Suprapubic skin (tissue), 4 donors: ENCODE results near the gene RAB10. TPM values are rescaled to one million over a fixed set of nuclear protein-coding genes. Genes with fewer than 3 reads are reported as not detected.

Experiments used
- DNase-seq, 2 donors: peaks; one replicate each; pipeline ENCODE4 v3.0.0-alpha.2; 2019; ENCODE audit warnings: low spot score in 2 of 2
- H3K27ac ChIP-seq: fragments of 200-600 bp; sonication (generic); one replicate; pipeline ENCODE4 v1.5.1; 2019
- H3K27me3 ChIP-seq: fragments of 200-600 bp; sonication (generic); one replicate; pipeline ENCODE4 v1.5.1; 2019
- H3K36me3 ChIP-seq: fragments of 200-600 bp; sonication (generic); one replicate; pipeline ENCODE4 v1.5.1; 2019
- H3K4me1 ChIP-seq: fragments of 200-600 bp; sonication (generic); one replicate; pipeline ENCODE4 v1.5.1; 2019
- H3K4me3 ChIP-seq: fragments of 200-600 bp; sonication (generic); one replicate; pipeline ENCODE4 v1.5.1; 2019; ENCODE audit warnings: mild to moderate bottlenecking
- H3K9me3 ChIP-seq: fragments of 200-600 bp; sonication (generic); one replicate; pipeline ENCODE4 v1.5.1; 2019
- CTCF ChIP-seq, 2 donors: fragments of 200-600 bp in 1 of 2; fragments of 450-650 bp in 1 of 2; sonication (generic) in 1 of 2; IDR thresholded peaks; one replicate each; pipeline ENCODE4 v1.5.1; 2016 to 2019; ENCODE audit warnings: antibody characterized with exemption in 2 of 2, mild to moderate bottlenecking in 1 of 2, moderate library complexity in 1 of 2
- EP300 ChIP-seq: sonication (generic); formaldehyde crosslinking; IDR thresholded peaks from one replicate; pipeline ENCODE4 v1.6.1; 2017; ENCODE audit warnings: antibody characterized with exemption
- POLR2A ChIP-seq, 2 donors: fragments of 450-650 bp; IDR thresholded peaks; one replicate each; pipeline ENCODE4 v1.6.1; 2017; ENCODE audit warnings: antibody characterized with exemption in 2 of 2, mild to moderate bottlenecking in 2 of 2, moderate library complexity in 2 of 2
- POLR2AphosphoS5 ChIP-seq, 3 donors: sonication (generic); formaldehyde crosslinking; IDR thresholded peaks; one replicate each; pipeline ENCODE4 v1.6.1; 2017; ENCODE audit warnings: antibody characterized with exemption in 3 of 3
- WGBS: methylation state at CpG from one replicate; pipeline ENCODE4 v1.1.5; 2018; 5-methylcytosine and 5-hydroxymethylcytosine counted together
- total RNA-seq, 4 donors: library from RNA; depleted of rRNA; stranded (reverse); fragments of >200 nt; gene quantifications; one replicate each; pipeline ENCODE4 v1.1.0, GENCODE V29; 2016

RAB10 gene
- total RNA-seq, 4 donors from 2014 or later = 145 to 171 (median 165) TPM

GRCh38 chr2:26067980-26068507 is 34.2 kb downstream of the RAB10 start:
- Histone ChIP-seq H3K27me3 (no peaks in the 10 kb centered on the region), H3K36me3 (peaks cover 3% of the 10 kb centered on the region), H3K27ac (no peak overlapping the region), H3K4me1 (peaks cover 22% of the 10 kb centered on the region), H3K9me3 (no peaks in the 10 kb centered on the region), H3K4me3 (no peak overlapping the region)
- no peak for DNase-seq
- WGBS = 75% methylated on average over 3 of the region's 3 CpGs
- TF ChIP-seq POLR2AphosphoS5 (IDR thresholded peaks at IDR 0.05) (no peak), CTCF (IDR thresholded peaks at IDR 0.05) (no peak), EP300 (no peak), POLR2A (IDR thresholded peaks at IDR 0.05) (no peak)

- Histone ChIP-seq H3K27ac (no peak overlapping the region), H3K4me1 (peaks cover 29% of the 10 kb centered on the region), H3K4me3 (no peak overlapping the region), H3K9me3 (no peaks in the 10 kb centered on the region), H3K27me3 (no peaks in the 10 kb centered on the region), H3K36me3 (peaks cover 3% of the 10 kb centered on the region)
- 7% methylated on average over 4 of the region's 4 CpGs for WGBS
- no peak for DNase-seq
- TF ChIP-seq CTCF (IDR thresholded peaks at IDR 0.05) (no peak), EP300 (no peak), POLR2A (IDR thresholded peaks at IDR 0.05) (no peak), POLR2AphosphoS5 (IDR thresholded peaks at IDR 0.05) (no peak)
Measured at GRCh38 chr2:26068602-26069298, 34.9 kb downstream of the RAB10 start.

- TF ChIP-seq CTCF (IDR thresholded peaks at IDR 0.05) (no peak), EP300 (no peak), POLR2A (IDR thresholded peaks at IDR 0.05) (no peak), POLR2AphosphoS5 (IDR thresholded peaks at IDR 0.05) (no peak)
- Histone ChIP-seq H3K9me3 (no peaks in the 10 kb centered on the region), H3K4me3 (no peak overlapping the region), H3K4me1 (peaks cover 36% of the 10 kb centered on the region), H3K27me3 (no peaks in the 10 kb centered on the region), H3K36me3 (no peaks in the 10 kb centered on the region), H3K27ac (no peak overlapping the region)
- no peak for DNase-seq
Measured at GRCh38 chr2:26070730-26071129, 36.8 kb downstream of the RAB10 start.

GRCh38 chr2:26072925-26073768 is 39.3 kb downstream of the RAB10 start:
- 38% methylated on average over 1 of the region's 1 CpG for WGBS
- Histone ChIP-seq H3K4me3 (no peak overlapping the region), H3K4me1 (peaks cover 28% of the 10 kb centered on the region), H3K36me3 (no peaks in the 10 kb centered on the region), H3K27me3 (no peaks in the 10 kb centered on the region), H3K27ac (no peak overlapping the region), H3K9me3 (no peaks in the 10 kb centered on the region)
- TF ChIP-seq POLR2A (IDR thresholded peaks at IDR 0.05) = no peak
- TF ChIP-seq CTCF (IDR thresholded peaks at IDR 0.05) = no peak
- no peak for DNase-seq

GRCh38 chr2:26073830-26074229 is 39.9 kb downstream of the RAB10 start:
- H3K36me3 ChIP-seq = no peaks in the 10 kb centered on the region
- no peaks in the 10 kb centered on the region for H3K27me3 ChIP-seq
- peaks cover 21% of the 10 kb centered on the region for H3K4me1 ChIP-seq
- DNase-seq = no peak
- no peak overlapping the region for H3K27ac ChIP-seq
- TF ChIP-seq CTCF (IDR thresholded peaks at IDR 0.05) (no peak), POLR2AphosphoS5 (IDR thresholded peaks at IDR 0.05) (no peak), POLR2A (IDR thresholded peaks at IDR 0.05) (no peak), EP300 (no peak)
- H3K9me3 ChIP-seq = no peaks in the 10 kb centered on the region
- H3K4me3 ChIP-seq = no peak overlapping the region
- 84% methylated on average over 3 of the region's 3 CpGs for WGBS
